ENCODE data around the gene NRG3.

Gene NRG3

DNA sequence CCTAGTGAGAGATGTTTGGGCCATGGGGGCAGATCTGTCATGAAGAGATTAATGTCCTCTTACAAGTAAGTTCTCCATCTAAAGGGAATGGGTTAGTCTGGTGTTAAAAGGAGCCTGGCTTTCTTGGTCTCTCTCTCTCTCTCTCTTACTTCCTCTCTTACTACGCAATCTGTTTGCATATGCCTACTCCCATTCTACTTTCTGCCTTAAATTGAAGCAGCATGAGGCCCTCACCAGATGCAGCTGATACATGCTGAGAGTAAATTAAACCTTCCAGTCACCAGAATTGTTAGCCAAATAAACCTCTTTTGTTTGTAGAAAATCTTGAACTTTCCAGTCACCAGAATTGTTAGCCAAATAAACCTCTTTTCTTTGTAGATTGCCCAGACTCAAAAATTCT lies 884.1 kb downstream of the NRG3 start:
- Histone ChIP-seq H3K36me3 (ENCODE audit: control insufficient read depth, insufficient read depth, low read length) (no peaks in the 10 kb centered on the region), H3K27me3 (replicated peaks; ENCODE audit: control insufficient read depth, insufficient read depth, low read length) (no peaks in the 10 kb centered on the region), H3K4me3 (replicated peaks; ENCODE audit: low read depth, low read length) (no peak overlapping the region)
- no peak for DNase-seq (ENCODE audit: extremely low read depth, insufficient read length)
- TF ChIP-seq, protein P1, sequence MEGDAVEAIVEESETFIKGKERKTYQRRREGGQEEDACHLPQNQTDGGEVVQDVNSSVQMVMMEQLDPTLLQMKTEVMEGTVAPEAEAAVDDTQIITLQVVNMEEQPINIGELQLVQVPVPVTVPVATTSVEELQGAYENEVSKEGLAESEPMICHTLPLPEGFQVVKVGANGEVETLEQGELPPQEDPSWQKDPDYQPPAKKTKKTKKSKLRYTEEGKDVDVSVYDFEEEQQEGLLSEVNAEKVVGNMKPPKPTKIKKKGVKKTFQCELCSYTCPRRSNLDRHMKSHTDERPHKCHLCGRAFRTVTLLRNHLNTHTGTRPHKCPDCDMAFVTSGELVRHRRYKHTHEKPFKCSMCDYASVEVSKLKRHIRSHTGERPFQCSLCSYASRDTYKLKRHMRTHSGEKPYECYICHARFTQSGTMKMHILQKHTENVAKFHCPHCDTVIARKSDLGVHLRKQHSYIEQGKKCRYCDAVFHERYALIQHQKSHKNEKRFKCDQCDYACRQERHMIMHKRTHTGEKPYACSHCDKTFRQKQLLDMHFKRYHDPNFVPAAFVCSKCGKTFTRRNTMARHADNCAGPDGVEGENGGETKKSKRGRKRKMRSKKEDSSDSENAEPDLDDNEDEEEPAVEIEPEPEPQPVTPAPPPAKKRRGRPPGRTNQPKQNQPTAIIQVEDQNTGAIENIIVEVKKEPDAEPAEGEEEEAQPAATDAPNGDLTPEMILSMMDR (IDR thresholded peaks at IDR 0.05; ENCODE audit: insufficient read depth, low read length, poor library complexity, severe bottlenecking), result no peak

DNA sequence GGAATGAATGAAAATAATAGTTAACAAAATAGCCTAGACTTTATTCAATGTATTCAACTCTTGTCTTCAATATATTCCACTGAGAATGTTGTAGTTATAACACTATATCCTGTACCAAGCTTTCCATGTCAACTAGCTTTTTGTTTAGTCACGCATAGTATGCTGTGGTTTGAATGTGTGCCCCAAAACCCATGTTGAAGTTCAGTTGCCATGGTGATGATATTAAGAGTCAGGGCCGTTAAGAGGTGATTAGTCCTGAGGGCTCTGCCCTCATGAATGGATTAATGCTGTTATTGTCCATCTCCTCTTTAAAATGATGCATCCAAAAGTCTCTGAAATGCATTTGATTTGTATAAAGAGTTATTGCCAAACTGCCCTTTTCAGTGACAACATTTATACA lies 887.6 kb downstream of the NRG3 start:
- Histone ChIP-seq H3K36me3 (ENCODE audit: control insufficient read depth, insufficient read depth, low read length) (no peaks in the 10 kb centered on the region), H3K4me3 (replicated peaks; ENCODE audit: low read depth, low read length) (no peak overlapping the region)
- TF ChIP-seq, protein P1 (IDR thresholded peaks at IDR 0.05; ENCODE audit: insufficient read depth, low read length, poor library complexity, severe bottlenecking), result no peak

DNA sequence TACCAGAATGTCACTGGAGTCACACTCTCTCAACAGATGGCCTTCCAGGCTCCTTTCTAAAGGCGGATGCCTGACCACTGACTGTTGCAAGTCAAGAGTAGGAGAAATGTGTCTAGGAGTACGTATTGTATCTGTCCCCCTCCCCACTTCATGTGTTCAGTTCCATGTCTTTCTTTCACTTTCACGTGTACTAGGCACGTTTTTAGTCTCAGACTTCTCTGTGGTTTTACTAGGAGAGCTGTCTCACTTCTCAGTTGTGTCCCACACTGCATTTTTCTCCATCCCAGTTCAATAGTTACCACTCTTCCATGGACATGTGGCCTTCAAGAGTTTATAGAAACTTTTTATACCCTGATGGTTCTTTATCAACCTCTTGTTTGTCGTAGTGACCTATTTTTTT lies 893.0 kb downstream of the NRG3 start:
- no peaks in the 10 kb centered on the region for H3K36me3 ChIP-seq (ENCODE audit: control insufficient read depth, insufficient read depth, low read length)
- TF ChIP-seq, protein P1 (IDR thresholded peaks at IDR 0.05; ENCODE audit: insufficient read depth, low read length, poor library complexity, severe bottlenecking), result no peak
- no peak for DNase-seq (ENCODE audit: extremely low read depth, insufficient read length)
- no peak overlapping the region for H3K4me3 ChIP-seq (replicated peaks; ENCODE audit: low read depth, low read length)
- H3K27me3 ChIP-seq (replicated peaks; ENCODE audit: control insufficient read depth, insufficient read depth, low read length), result no peaks in the 10 kb centered on the region

More for the DNA sequence above, 887.6 kb downstream of the NRG3 start:
- DNase-seq (ENCODE audit: extremely low read depth, insufficient read length), result no peak
- no peaks in the 10 kb centered on the region for H3K27me3 ChIP-seq (replicated peaks; ENCODE audit: control insufficient read depth, insufficient read depth, low read length)

DNA sequence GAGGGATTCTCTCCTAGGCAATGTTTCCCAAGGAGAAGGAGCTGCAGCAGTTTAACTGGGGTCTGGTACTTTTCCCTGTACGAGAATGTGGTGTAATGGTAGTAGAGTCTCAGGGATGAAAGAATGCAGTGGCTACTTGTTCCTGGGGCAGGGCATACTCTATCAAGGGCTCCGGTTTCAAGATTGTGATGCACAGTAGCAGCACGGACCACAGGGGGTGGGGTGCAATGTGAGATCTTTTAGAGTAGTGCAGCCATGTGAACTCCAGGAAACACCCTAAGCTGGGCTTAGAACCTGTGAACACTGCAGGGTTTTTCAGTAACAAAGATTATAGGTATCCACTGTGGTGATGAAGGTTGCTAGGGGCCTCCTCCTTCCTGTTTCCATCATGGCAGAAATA lies 903.9 kb downstream of the NRG3 start:
- no peak for DNase-seq (ENCODE audit: extremely low read depth, insufficient read length)
- Histone ChIP-seq H3K4me3 (replicated peaks; ENCODE audit: low read depth, low read length) (no peak overlapping the region), H3K36me3 (ENCODE audit: control insufficient read depth, insufficient read depth, low read length) (no peaks in the 10 kb centered on the region), H3K27me3 (replicated peaks; ENCODE audit: control insufficient read depth, insufficient read depth, low read length) (no peaks in the 10 kb centered on the region)
- TF ChIP-seq, protein P1 (IDR thresholded peaks at IDR 0.05; ENCODE audit: insufficient read depth, low read length, poor library complexity, severe bottlenecking), result no peak

DNA sequence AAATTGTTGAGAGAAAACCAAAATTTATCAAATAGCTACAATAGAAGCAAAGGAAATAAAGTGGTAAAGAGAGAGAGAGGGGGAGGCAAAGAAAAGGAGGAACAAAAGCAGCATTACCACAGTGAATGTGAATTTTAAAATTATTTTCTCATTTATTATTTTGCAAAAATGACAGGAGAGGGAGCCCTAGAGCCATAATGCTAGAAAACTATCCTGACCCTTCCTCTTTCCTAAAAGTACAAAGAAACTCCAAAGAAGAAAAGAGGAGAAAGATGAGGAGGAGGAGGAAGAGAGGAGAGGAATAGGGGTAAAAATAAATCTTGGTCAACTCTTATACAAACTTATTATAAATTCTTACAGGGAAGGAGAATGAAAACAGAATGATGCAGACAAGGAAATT lies 921.5 kb downstream of the NRG3 start:
- TF ChIP-seq, protein P1 (IDR thresholded peaks at IDR 0.05; ENCODE audit: insufficient read depth, low read length, poor library complexity, severe bottlenecking), result peak; percentile 33
- DNase-seq (ENCODE audit: extremely low read depth, insufficient read length), result no peak
- Histone ChIP-seq H3K36me3 (ENCODE audit: control insufficient read depth, insufficient read depth, low read length) (no peaks in the 10 kb centered on the region), H3K27me3 (replicated peaks; ENCODE audit: control insufficient read depth, insufficient read depth, low read length) (no peaks in the 10 kb centered on the region), H3K4me3 (replicated peaks; ENCODE audit: low read depth, low read length) (no peak overlapping the region)

DNA sequence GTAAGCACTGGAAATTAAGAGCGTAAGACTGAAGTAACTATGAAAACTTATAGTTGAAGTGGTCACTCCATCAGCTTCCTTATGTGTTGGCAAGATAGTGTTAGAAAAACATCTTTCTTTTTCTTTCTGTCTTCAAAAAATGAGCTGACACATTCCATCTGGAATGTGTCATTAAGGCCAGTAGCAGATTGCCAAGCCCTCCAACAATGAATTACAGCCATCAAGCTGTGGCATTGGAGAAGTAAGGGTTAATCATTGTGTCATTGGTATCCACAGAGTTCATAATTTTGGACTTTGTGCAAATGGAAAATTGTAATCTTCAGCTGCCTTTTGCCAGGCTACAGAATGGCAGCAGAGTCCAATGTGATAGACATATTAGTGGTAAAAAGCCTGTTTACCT lies 926.3 kb downstream of the NRG3 start:
- no peak for DNase-seq (ENCODE audit: extremely low read depth, insufficient read length)
- Histone ChIP-seq H3K36me3 (ENCODE audit: control insufficient read depth, insufficient read depth, low read length) (no peaks in the 10 kb centered on the region), H3K27me3 (replicated peaks; ENCODE audit: control insufficient read depth, insufficient read depth, low read length) (no peaks in the 10 kb centered on the region), H3K4me3 (replicated peaks; ENCODE audit: low read depth, low read length) (no peak overlapping the region)
- TF ChIP-seq, protein P1 (IDR thresholded peaks at IDR 0.05; ENCODE audit: insufficient read depth, low read length, poor library complexity, severe bottlenecking), result no peak
